ENCODE results near the gene ERC2.
A peak's percentile ranks its signal among the peaks of the same experiment; 100 is the strongest.

ERC2 gene

GRCh38 chr3:55654123-55654760, 814.0 kb downstream of the ERC2 start:
- no peak for DNase-seq

GRCh38 chr3:55651011-55651410, 817.3 kb downstream of the ERC2 start:
- no peak for DNase-seq

- no peak for DNase-seq
These were observed 818.3 kb downstream of the ERC2 start for GRCh38 chr3:55650011-55650410.

GRCh38 chr3:55649554-55649953, 818.7 kb downstream of the ERC2 start:
- DNase-seq: no peak

DNA sequence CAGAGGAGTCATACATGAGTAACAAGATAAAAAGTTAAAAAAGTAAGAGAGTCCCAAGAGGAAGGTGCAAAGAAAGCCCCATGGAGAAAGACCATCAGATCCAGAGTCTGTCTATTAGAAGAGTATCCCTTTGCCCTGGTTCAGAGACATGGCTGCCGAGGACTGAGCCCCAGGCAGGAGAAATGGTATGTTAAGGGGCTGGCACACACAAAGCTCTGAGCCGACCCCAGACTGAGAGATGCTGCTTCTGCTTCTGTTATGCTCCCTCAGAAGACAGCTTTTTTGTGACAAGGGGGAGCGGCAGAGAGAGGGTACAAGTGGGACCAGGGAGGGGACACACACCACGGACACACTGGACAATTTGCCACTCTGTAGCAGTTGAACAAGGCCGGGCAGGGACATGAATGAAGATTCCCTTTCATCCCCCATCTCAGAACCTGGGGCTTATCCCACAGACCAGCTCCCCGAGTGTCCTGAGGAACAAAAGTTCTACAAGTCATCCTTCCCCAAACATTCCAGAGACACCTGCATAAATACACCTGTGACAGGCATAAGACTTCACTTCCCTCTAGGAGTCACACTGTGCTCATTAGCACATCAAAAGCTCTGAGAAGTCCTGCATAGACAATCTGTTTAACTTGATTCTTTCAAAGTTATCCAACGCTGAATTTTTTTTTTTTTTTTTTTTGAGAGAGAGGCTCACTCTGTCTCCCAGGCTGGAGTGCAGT, 819.5 kb downstream of the ERC2 start:
- no peak for DNase-seq

- no peak for DNase-seq
These were observed 820.6 kb downstream of the ERC2 start for GRCh38 chr3:55647670-55648069.

GRCh38 chr3:55647063-55647462, 821.2 kb downstream of the ERC2 start:
- DNase-seq: no peak

- no peak for DNase-seq
These were observed 822.1 kb downstream of the ERC2 start for GRCh38 chr3:55646121-55646520.

- no peak for DNase-seq
These were observed 822.8 kb downstream of the ERC2 start for GRCh38 chr3:55645422-55645821.

GRCh38 chr3:55643283-55643682, 825.0 kb downstream of the ERC2 start:
- no peak for DNase-seq

DNA sequence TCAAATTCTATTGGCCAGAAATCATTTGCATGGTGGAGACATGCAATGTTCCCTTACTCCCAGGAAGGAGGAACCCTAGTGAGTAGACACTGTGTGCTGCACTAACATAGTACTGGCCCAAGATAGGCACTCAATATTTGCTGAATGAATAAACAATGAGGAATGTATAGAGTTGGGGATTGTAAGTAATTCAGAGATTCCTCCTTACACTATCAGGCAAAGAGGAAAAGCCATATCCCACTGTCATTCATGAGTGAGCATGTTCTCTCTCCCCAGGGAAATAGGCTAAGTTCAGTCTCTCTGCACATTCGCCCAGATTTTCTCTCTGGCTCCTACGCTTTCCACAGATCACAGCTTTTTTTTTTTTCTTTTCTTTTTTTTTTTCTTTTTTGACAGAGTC, 826.3 kb downstream of the ERC2 start:
- DNase-seq: no peak

- no peak for DNase-seq
These were observed 828.1 kb downstream of the ERC2 start for GRCh38 chr3:55639896-55640765.

GRCh38 chr3:55639143-55639542, 829.1 kb downstream of the ERC2 start:
- DNase-seq: no peak

- DNase-seq: no peak
These were observed 830.2 kb downstream of the ERC2 start for GRCh38 chr3:55637906-55638638.

DNA sequence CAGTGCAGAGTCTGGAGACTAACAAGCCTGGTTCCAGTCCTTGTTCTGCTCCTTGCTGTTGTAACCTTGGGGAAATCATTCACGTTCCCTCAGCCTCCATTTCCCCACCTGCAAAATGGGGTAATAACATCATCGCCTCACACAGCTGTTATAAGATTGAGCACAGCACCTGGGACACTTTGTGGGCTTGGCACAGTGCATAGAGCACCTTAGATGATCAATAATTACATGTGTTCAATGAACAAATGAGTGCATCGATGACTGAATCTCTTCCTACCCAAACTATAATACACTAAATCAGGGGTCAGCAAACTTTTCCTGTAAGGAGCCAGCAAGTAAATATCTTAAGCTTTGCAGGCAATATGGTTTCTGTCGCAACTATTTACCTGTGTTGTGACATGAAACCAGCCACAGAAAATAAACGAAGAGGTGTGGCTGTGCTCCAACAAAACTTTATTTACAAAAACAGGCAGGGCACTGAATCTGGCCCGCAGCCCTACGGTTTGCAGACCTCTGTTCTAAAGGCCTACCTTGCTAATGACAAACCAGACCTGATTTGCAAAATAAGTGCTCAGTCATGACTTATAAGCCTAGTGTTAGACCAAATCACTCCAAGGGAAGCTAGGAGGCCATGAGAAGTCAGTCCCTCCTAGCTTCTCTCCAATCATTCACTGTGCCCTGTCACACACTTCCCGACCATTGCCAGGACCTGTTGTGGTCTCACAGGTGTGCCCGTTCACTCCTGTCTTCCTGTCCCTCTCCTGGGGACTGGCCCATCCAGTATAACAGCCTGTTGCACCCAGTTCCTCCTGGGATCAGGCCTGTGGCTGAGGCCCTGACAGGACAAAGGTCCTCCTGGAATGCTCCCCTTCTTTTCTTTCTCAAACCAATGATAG, 831.7 kb downstream of the ERC2 start:
- no peak for DNase-seq

- DNase-seq: no peak
These were observed 833.9 kb downstream of the ERC2 start for GRCh38 chr3:55634345-55634744.

DNA sequence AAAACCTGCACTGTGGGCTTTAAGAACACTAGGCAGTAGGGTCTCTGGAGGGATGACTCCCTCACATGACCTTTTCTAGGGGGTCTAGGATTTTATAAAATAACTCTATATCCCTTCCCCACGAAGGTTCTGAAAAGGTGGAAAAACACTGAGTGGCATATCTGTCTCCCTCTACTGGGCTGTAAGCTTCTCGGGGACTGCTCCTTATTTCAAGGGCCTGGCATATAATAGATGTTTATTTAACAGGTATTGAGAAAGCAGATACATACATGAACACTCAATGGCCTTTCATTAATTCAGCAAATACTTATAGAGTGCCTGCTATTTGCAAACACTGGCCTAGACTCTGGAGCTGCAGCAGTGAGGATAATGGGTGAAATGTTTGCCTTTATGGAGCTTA, 834.9 kb downstream of the ERC2 start:
- DNase-seq: no peak

DNA sequence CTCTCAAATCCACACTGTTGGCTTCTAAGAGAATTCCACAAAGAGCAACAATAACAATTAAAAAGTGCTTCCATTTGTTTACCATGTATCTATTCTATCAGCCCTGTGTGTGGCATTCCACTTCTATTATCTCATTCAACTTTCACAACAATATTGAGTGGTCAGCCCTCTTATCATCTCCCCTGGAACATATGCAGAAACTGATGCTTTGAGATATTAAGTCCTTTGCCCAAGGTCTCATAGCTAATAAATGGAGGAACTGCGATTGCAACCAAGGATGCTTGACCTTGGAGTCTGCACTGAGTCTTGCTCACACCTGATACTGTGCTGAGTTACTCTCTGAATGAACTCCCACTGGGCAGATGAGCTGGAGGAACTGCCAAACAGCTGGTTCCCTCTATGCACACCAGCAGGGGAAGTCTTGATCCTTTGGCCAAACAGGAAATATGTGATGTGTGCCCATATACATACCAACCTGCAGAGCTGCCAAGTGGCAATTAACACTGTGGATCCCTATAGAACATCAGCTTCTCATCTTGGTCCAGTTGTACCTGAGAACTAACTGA, 836.4 kb downstream of the ERC2 start:
- no peak for DNase-seq

- no peak for DNase-seq
These were observed 837.4 kb downstream of the ERC2 start for GRCh38 chr3:55630921-55631299.

GRCh38 chr3:55630280-55630920, 837.9 kb downstream of the ERC2 start:
- DNase-seq: no peak

DNA sequence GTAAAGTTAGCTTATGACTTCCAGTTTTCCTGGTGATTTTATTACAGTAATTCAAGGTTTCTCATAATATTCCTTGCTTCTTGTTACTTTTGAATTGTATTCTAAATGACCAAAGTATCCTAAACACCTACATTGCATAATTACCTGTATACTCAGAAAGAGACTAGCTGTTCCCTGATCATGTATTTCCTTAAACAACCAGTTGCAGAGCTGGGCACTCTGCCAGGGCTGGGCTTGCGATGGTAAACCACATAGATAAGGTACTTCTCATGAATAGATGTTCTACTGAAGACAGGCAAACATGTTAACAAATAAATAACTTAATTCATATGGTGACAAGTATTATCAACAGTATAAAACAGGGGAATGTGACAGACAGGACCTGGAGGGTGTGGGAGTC, 838.8 kb downstream of the ERC2 start:
- peak; percentile 53 for DNase-seq

Data from COR-L47 (cell line).